Duodenal mucosa (tissue), 2 donors: Measurements from ENCODE around the gene NCS1.

ENCODE experiments used
- H3K27ac ChIP-seq: one replicate; pipeline ENCODE4 v1.7.0; 2013; ENCODE audit warnings: low read depth, low read length
- H3K27me3 ChIP-seq, 2 donors: one replicate each; pipeline ENCODE4 v1.7.0; 2013; ENCODE audit warnings: low read length in 2 of 2, control low read depth in 1 of 2; ENCODE audit not compliant: insufficient read depth in 2 of 2, control insufficient read depth in 1 of 2
- H3K36me3 ChIP-seq, 2 donors: one replicate each; pipeline ENCODE4 v1.7.0; 2013; ENCODE audit warnings: low read length in 2 of 2, control low read depth in 1 of 2; ENCODE audit not compliant: insufficient read depth in 2 of 2, control insufficient read depth in 1 of 2
- H3K4me1 ChIP-seq, 2 donors: one replicate each; pipeline ENCODE4 v1.7.0; 2013; ENCODE audit warnings: low read length in 2 of 2, control low read depth in 1 of 2; ENCODE audit not compliant: insufficient read depth in 2 of 2, control insufficient read depth in 1 of 2
- H3K4me3 ChIP-seq, 2 donors: one replicate each; pipeline ENCODE4 v1.7.0; 2013; ENCODE audit warnings: low read length in 2 of 2, low read depth in 1 of 2
- H3K9ac ChIP-seq, 2 donors: one replicate each; pipeline ENCODE4 v1.7.0; 2013; ENCODE audit warnings: low read length in 2 of 2, low read depth in 1 of 2
- H3K9me3 ChIP-seq, 2 donors: one replicate each; pipeline ENCODE4 v1.7.0; 2013; ENCODE audit warnings: low read length in 2 of 2, control low read depth in 1 of 2; ENCODE audit not compliant: control insufficient read depth in 1 of 2

The NCS1 gene

DNA sequence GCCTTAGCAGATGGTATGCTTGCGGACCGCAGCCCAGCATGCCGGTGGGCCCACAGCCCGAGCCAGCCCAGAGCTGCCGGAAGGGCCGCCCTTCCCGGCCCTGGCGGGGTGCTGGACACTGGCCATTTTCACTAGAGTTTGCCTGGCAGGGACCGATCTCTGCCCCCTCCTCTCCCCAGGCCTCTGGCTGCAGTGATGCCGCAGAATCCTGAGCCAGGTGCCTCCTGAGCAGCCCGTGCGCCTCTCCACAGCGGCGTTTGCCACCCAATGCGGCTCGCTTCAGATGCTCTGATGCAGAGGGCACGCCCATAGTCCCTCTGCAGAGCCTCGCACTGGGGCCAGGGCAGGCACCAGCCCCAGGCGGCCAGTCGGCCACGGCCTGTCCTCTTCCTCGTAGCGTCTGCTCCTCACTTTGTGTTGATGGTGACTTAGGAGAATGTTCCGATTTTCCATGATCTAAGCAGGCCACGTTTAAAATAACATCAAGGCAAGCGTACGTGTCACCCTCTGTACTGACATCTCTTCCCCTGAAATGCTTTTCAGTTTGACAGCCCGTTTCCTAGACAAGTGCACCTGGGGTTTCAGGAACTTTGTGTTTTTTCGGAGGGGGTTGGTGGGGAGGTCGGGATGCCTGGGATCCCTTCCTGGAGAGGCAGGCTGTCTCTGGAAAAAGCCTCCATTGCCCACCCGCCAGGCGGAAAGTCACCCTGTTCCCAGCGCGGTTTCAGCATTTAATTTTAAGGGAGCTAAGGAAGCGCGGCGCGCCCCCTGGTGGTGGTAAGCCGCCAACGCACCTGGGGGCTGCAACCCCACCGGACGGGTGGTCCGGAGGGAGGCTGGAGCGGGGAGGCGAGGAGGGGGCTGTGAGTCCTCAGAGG is 63.6 kb downstream of the NCS1 start:
- Histone ChIP-seq H3K27me3 (no peaks in the 10 kb centered on the region), H3K27ac (no peak overlapping the region), H3K36me3 (no peaks in the 10 kb centered on the region), H3K4me1 (peaks cover 0 to under 1% of the 10 kb centered on the region in 2 donors), H3K9ac (no peak overlapping the region), H3K4me3 (no peak overlapping the region), H3K9me3 (no peaks in the 10 kb centered on the region)

DNA sequence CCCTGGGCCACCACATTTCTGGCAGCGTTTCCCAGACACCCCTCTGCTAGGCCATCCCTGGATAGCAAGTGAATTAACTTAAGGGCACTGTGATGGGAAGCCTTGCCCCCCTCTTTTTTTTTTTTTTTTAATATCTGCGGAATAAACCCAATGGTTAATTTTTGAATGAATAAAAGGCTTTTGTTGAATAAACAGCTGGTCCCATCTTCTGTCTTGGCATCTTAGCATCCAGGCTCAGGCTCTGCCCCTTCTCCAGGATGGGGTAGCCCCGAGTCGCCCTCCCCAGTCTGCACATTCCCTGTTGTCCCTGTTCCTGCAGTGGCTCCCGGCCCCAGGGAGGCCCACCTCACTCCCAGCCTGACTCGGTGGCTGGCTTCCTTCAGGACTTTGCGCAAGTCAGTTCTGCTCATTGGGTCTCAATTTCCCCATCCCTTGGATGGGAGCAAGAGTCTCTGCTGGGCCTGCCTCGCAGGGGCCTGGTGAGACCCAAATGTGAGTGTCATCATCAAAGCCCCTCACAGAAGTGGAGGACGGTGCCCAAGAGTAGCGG is 64.3 kb downstream of the NCS1 start:
- no peaks in the 10 kb centered on the region for H3K27me3 ChIP-seq
- H3K4me3 ChIP-seq, result no peak overlapping the region
- H3K4me1 ChIP-seq, result peaks cover 0 to 5% of the 10 kb centered on the region in 2 donors
- no peaks in the 10 kb centered on the region for H3K36me3 ChIP-seq
- H3K9me3 ChIP-seq, result no peaks in the 10 kb centered on the region
- H3K27ac ChIP-seq, result no peak overlapping the region
- H3K9ac ChIP-seq, result no peak overlapping the region

DNA sequence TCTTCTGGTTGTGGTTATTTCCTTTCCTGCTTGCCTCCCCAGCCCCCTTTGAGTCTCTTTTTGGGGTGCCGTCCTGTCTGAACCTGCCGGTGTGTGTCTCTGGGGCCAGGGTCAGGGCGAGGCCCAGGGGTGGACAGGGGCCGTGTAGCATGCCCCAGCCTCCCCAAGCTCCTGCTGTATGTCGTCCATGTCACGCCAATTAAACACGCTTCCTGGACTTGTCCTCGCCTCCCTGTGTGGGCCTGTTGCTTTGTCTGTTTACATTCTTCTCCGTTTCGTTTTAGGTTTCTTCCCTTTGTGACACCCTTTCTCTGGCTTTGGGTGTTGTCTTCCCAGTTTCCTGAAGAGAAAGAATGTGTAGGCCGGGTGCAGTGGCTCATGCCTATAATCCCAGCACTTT is 64.9 kb downstream of the NCS1 start:
- Histone ChIP-seq H3K27me3 (no peaks in the 10 kb centered on the region), H3K9me3 (no peaks in the 10 kb centered on the region), H3K4me3 (no peak overlapping the region), H3K36me3 (no peaks in the 10 kb centered on the region), H3K4me1 (peaks cover 0 to 5% of the 10 kb centered on the region in 2 donors), H3K9ac (no peak overlapping the region), H3K27ac (no peak overlapping the region)

DNA sequence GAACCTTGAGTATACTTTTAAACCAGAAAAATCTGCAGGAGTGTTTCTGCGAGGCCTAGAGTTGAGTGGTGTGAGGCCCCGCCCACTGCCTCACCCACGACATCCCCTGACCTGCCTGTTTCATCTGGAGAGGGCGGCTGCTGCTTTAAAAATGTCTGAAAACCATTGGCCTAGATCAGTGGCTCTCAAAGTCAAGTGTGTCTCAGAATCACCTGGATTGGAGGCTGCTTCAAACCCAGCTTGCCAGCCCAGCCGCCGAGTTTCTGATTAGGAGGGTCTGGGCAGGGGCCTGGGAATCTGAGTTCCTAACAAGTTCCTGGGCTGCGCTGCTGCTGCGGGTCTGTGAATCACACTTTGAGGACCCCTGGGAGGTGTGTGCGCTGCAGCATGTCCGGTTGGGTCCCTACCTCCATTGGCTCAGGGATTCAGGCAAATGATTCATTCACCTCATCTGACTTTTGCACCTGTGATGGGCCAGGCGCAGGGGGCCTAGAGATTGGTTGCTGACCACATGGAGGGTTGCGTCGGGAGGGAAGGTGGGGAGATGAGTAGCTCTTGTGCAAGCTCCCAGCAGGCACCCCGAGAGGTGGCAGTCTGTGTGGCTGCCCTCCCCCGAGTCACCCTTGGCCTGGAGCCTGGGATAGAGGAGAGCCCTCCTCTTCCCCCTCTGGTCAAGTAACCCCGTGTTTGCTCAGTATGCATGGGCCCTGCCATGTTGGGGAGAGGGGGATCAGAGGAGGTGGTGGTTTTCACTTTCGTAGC is 65.7 kb downstream of the NCS1 start:
- no peak overlapping the region for H3K27ac ChIP-seq
- H3K9me3 ChIP-seq, result no peaks in the 10 kb centered on the region
- H3K4me3 ChIP-seq, result no peak overlapping the region
- H3K4me1 ChIP-seq, result peaks cover 4 to 5% of the 10 kb centered on the region in 2 donors
- H3K9ac ChIP-seq, result no peak overlapping the region
- no peaks in the 10 kb centered on the region for H3K36me3 ChIP-seq
- H3K27me3 ChIP-seq, result no peaks in the 10 kb centered on the region

DNA sequence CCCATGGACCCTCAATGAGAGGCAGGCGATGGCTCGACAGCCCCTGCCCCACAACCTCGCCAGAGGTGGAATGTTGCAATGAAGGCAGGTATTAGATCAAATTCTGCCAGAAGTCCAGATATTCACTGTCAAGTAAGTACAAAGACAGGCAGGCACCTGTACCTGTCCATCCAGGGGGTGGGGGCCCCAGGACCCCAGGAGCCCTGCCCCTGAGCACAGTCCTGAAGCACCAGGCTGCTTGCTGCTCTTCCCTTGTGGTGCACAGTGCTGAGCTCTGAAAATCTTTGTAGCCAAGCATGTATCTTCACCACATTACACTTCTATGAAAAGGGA is 67.1 kb downstream of the NCS1 start:
- Histone ChIP-seq H3K27me3 (no peaks in the 10 kb centered on the region), H3K27ac (no peak overlapping the region), H3K9ac (no peak overlapping the region), H3K9me3 (no peaks in the 10 kb centered on the region), H3K4me3 (no peak overlapping the region), H3K36me3 (no peaks in the 10 kb centered on the region), H3K4me1 (peaks cover 5 to 10% of the 10 kb centered on the region in 2 donors)

DNA sequence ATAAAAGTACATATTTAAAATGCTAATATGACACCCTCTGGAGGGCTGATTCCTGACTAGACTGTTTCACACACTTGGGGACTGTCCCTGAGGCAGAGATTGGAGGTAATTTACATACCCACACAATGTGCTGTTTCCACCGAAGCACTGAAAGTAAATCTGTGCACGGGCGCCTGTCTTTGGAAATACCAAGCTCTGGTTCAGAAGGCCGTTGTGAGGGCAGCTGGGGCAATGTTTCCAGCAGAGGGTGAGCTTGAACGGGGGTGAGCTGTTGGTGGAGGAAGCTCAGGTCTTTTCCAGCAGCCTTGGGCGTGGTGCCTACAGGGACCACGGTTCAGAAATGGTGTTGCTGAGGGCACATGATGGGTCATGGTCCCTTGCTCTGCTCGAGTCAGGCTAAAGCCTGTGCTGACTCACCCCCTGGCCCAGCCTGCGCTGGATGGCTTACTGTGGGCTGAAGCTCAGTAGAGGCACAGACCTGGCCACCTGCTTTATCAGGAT is 67.6 kb downstream of the NCS1 start:
- no peak overlapping the region for H3K9ac ChIP-seq
- no peaks in the 10 kb centered on the region for H3K27me3 ChIP-seq
- H3K36me3 ChIP-seq, result no peaks in the 10 kb centered on the region
- no peak overlapping the region for H3K4me3 ChIP-seq
- H3K27ac ChIP-seq, result no peak overlapping the region
- peaks cover 5 to 10% of the 10 kb centered on the region in 2 donors for H3K4me1 ChIP-seq
- no peaks in the 10 kb centered on the region for H3K9me3 ChIP-seq

DNA sequence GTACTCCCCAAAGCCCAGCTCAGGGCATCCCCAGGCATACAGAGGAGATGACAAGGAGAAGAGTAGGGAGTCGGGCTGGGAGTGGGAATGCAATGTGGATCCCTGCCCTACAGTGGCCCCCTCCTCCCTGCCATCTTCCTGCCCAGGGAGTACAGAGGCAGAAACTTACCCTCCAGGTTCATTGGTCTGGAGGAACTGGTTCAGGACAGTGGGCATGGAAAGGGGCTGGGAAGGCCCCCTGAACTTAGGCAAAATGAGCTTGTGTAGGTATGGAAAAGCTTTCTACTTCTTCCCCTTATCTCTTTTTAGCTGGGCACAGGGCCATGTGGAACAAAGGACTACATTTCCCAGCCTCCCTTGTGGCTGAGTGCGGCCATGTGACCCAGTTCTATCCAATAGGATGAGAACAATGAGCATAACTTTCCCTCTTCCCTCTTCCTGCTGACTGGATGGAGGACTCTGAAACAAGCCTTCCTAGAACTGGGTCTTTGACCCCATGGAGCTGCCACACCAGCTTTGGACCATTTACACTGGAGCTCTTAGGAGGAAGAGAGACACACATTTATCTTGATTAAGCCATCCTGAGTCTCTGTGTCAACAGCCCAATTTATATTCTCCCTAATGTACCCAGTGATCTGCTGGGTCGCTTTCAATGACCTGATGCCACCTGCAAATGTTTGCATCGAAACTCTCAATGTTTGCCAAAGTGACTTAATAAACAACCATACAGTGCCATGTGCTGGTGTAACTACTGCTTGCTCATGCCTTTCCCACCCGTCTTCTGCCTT is 68.4 kb downstream of the NCS1 start:
- Histone ChIP-seq H3K9me3 (no peaks in the 10 kb centered on the region), H3K27ac (no peak overlapping the region), H3K4me1 (peaks cover 5 to 10% of the 10 kb centered on the region in 2 donors), H3K36me3 (no peaks in the 10 kb centered on the region), H3K4me3 (no peak overlapping the region), H3K9ac (no peak overlapping the region), H3K27me3 (no peaks in the 10 kb centered on the region)

DNA sequence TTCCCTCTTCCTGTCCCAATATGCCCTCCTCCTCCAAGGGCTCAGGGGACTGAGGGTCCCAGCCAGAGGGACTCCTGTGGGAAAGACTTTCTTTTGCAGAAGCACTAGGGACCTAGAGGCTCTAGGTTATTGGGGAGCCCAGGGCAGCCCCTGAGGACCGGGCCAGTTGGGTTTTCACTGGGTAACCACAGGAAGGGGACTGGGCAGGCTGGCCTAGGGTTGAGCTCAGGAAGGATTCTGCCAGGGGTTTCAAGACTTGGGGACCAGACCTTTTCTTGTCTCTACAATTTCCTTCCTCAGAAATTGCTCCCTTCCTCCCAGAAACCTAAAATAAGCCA is 69.0 kb downstream of the NCS1 start:
- peaks cover 5 to 10% of the 10 kb centered on the region in 2 donors for H3K4me1 ChIP-seq
- H3K27ac ChIP-seq, result no peak overlapping the region
- H3K9me3 ChIP-seq, result no peaks in the 10 kb centered on the region
- no peak overlapping the region for H3K9ac ChIP-seq
- no peak overlapping the region for H3K4me3 ChIP-seq
- H3K27me3 ChIP-seq, result no peaks in the 10 kb centered on the region
- no peaks in the 10 kb centered on the region for H3K36me3 ChIP-seq

DNA sequence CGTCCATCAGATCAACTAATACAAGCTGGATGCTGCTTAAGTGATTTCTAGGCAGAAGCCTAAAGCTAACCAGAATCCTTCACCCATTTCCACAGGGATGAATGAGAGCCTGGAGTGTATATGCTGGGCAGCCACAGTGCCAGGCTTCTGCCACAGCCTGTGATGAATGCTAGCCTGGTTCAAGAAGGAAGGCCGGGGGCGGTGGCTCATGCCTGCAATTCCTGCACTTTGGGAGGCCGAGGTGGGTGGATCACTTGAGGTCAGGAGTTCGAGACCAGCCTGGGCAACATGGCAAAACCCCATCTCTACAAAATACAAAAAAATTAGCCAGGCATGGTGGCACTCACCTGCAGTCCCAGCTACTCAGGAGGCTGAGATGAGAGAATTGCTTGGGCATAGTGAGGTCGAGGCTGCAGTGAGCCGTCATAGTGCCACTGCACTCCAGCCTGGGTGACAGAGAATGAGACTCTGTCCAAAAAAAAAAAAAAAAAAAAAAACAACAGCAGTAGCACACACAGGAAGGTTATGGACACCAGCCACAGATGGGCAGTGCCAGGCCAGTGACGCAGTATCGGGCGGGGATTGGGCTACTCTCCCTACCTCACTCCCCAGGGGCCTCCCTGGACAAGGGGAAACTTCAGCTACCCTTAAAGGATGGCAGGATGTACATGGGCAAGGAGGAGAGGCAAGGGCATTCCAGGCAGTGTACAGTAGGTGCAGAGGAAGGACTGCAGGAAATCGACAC is 70.2 kb downstream of the NCS1 start:
- no peak overlapping the region for H3K9ac ChIP-seq
- H3K4me1 ChIP-seq, result peaks cover 5 to 10% of the 10 kb centered on the region in 2 donors
- no peaks in the 10 kb centered on the region for H3K36me3 ChIP-seq
- H3K9me3 ChIP-seq, result no peaks in the 10 kb centered on the region
- H3K27me3 ChIP-seq, result no peaks in the 10 kb centered on the region
- peak overlapping the region in 1 of 2 donors; percentile 30 for H3K4me3 ChIP-seq
- no peak overlapping the region for H3K27ac ChIP-seq
